H54 (cell line): Measurements from ENCODE around the gene FAAP100.
"Not testable (repeated sequence)": the region's sequence is repeated elsewhere in the genome, so short reads cannot be mapped to it uniquely, and the experiment has no call there.

Source experiments
- DNase-seq: peaks from one replicate; pipeline ENCODE4 v3.0.0; 2011; ENCODE audit warnings: low spot score, mixed read lengths; ENCODE audit not compliant: insufficient read length
- FAIRE-seq: peaks from 3 replicates; lab custom pipeline; 2011; peaks lifted over from hg19 to GRCh38; lab: Jason Lieb, UNC
- POLR2A ChIP-seq: IDR thresholded peaks from 2 replicates; pipeline ENCODE4 v1.6.1; 2011; ENCODE audit warnings: low read depth, mild to moderate bottlenecking, low read length

FAAP100 gene

DNA sequence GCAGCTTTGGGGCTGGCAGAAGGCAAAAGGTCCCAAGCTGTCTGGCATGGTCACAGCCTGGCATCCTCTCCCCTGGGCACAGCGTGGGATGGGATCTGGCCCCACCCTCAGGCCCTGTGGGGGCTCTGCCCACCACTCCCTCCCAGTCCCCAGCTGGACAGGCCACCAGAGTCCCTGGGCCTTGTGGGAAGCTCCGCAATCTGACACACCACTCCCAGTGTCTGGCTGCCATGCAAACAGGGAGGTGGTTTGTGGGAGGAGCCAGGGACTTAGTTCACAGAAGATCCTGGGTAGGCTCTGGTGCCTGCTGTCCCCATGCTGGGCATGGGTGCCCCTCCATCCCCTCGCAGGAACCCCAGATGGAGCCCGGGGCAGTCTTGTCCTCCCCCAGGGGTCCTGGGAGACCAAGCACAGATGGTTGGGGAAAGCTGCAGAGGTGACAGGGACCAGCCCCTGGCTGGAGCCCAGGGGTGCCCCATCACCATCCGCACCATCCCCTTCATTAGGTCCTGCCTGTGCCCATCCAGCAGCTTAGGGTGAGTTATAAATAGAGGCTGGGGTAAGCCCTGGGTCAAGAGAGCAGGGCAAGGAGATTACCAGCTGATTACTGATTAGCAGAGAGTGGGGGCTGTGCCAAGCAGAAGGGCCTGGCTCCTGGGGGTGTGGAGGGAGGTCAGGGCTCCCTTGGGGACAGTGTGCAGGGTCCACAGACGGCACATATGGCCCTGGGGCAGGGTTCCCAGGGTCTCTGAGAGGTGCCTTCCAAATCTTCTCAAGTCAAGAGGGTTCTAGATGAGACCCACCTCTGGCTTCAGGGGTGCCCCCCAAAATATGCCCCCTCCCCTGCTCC is 17.8 kb downstream of the FAAP100 start:
- no peak for TF ChIP-seq POLR2A
- no peak for FAIRE-seq
- no peak for DNase-seq

DNA sequence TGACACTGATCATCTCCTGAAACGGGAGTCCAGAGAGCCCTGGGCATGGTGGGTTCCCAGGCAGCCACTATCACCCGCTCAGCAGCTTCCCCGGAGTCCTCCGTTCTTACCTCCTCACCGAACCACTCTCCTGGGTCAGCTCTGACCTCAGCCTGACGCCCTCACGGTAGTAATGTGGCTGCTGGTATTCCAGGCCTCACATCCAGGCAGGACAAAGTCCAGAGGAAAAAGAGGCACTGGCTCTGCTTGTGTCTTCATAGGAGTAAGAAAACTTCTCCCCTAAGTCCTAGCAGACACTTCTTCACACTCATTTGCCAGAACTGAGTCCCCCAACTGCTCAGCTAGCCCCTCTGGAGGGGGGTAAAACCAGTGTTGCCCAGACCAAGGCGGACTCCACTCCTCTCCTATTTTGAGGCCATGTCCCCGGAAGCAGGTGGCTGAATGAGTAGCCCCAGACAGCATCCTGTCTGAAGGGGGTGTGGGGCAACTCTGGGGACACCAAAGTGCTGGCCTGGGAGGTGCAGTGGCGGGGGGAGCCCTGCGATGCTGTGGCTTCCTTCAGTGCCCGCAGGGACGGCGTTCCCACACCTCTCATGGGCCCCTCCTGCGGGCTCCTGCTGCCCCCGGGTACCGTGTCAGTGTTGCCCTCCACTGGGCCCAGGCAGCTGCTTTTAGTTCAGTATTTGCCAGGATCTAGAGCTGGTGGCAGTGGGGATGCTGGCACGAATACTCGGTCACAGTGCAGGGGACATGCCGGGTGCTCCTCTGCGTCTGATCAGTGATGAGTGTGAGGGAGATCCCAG is 18.6 kb downstream of the FAAP100 start:
- no peak for TF ChIP-seq POLR2A
- no peak for DNase-seq
- no peak for FAIRE-seq

DNA sequence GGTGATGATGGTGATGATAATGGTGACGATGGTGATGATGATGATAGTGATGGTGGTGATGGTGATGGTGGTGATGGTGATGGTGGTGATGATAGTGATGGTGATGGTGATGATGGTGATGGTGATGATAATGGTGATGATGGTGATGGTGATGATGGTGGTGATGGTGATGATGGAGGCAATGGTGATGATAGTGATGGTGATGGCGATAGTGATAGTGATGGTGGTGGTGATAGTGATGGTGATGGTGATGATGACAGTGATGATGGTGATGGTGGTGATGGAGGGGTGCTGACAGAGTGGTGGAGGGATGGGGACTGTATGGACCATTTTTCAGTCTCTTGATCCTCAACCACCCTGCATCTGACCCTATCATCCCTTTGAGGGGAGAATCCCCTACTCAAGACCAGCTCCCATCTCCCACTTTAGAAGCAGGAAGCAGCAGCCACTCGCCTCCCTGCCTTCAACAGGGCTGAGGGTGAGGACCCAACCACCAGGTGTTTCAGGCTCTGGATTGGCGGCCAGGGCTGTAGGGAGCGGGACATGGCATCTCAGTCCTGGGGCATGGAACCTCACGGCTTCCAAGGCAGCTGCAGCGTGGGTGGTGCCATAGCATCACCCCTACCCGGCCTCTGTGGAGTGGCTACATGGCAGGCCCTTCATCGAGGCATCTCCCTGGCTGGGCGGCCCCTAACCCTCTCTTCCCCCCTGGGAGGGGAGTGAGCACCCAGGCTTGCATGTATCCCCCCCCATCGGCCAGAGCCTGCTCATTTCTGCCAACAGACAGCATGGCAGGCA is 19.5 kb downstream of the FAAP100 start:
- TF ChIP-seq POLR2A = no peak
- no peak for DNase-seq
- FAIRE-seq = no peak

DNA sequence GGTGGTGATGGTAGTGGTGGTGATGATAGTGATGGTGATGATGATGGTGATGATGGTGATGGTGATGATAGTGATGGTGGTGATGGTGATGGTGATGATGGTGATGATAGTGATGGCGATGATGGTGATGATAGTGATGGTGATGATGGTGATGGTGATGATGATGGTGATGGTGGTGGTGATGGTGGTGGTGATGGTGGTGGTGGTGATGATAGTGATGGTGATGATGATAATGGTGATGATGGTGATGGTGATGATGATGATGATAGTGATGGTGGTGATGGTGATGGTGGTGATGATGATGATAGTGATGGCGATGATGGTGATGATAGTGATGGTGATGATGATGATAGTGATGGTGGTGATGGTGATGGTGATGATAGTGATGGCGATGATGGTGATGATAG is 20.2 kb downstream of the FAAP100 start:
- not testable (repeated sequence) for FAIRE-seq, DNase-seq

DNA sequence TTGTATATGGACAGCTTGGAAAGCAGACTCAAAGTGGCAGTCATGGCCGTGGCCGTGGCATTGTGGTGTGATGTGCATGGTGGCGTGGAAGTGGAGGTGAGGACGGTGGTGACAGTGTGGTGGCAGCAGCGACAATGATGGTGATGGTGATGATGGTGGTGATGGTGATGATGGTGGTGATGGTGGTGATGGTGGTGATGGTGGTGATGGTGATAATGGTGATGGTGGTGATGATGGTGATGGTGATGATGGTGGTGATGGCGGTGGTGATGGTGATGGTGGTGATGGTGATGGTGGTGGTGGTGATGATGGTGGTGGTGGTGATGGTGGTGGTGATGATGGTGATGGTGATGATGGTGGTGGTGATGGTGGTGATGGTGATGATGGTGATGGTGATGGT is 21.1 kb downstream of the FAAP100 start:
- not testable (repeated sequence) for DNase-seq, FAIRE-seq

DNA sequence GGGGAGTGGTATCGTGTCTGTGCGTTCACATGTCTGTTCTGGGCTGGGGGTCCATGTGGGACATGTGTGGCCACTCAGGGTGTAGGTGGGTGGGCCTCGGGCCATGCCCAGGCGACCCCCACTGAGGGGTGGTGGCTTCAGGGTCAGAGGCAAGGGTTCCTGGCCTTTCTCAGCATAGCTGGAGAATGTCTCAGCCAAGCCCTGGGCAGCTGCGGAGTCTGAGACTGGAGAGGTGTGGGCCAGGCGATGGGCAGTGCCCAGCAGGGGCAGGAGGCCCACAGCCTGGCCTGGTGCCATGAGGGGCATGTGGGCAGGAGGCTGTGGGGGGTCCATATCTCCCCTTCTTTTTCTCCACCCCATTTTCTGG is 22.7 kb downstream of the FAAP100 start:
- FAIRE-seq = no peak
- TF ChIP-seq POLR2A = no peak
- no peak for DNase-seq

DNA sequence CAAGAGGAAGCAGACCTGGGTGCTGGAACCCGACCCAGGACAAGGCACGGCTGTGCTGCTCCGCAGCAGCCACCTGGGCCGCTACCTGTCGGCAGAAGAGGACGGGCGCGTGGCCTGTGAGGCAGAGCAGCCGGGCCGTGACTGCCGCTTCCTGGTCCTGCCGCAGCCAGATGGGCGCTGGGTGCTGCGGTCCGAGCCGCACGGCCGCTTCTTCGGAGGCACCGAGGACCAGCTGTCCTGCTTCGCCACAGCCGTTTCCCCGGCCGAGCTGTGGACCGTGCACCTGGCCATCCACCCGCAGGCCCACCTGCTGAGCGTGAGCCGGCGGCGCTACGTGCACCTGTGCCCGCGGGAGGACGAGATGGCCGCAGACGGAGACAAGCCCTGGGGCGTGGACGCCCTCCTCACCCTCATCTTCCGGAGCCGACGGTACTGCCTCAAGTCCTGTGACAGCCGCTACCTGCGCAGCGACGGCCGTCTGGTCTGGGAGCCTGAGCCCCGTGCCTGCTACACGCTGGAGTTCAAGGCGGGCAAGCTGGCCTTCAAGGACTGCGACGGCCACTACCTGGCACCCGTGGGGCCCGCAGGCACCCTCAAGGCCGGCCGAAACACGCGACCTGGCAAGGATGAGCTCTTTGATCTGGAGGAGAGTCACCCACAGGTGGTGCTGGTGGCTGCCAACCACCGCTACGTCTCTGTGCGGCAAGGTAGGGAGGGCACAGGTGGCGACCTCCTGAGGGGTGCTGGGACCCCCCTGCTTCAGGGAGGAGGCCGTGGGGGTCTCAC is 23.3 kb downstream of the FAAP100 start:
- TF ChIP-seq POLR2A = no peak; the same call in 1 of the 2 replicates
- no peak for FAIRE-seq
- DNase-seq = no peak

DNA sequence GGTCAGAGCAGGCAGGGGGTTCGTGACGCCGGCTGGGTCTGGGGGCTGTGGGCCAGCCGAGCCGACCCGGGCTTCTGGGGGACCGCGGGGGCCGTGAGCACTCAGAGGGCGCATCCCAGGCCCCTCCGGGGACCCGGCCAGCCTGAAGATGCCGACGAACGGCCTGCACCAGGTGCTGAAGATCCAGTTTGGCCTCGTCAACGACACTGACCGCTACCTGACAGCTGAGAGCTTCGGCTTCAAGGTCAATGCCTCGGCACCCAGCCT is 23.8 kb downstream of the FAAP100 start:
- DNase-seq (no peak), FAIRE-seq (no peak)
- TF ChIP-seq POLR2A = no peak

DNA sequence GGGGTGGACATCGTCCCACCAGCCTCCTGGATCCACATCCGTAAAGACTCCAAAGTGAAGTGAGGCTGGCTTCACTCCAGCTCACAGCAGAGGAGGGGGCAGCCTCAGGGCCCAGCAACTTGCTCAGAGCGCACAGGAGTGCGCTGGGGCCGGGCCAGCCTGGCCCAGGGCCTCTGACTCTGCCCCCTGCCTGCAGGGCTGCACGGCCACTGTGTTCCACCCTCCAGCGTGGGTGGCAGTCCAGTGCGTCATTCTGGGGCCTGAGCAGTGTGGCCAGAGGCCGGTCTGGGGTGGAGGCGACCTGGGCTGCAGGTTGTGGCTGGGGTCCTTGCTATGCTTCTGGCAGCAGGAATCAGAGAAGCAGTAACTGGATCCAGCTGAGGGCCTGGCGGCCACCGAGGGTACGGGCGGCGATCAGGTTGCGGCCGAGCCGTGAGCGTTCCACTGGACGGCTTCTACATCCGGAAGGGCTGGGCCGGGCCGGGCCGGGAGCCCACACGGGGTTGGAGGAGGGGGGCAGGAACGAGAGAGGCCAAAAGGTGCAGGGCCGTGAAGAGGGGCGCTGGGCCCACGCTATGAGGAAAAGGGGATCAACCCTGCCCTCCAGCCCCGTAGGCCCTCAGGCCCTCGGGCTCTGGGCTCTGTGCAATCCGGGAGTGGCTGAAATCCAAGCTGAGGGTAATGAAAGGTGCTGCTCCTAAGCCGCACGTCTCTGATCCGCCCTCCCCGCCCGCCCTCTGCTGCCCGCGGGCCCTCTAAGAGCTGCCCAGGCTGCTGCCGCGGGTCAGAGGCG is 24.4 kb downstream of the FAAP100 start, which contains the start of gene FSCN2:
Gene FSCN2, plus strand, starts transcription at position 787 of the 793 bp plus-strand sequence. CDS start 155 bp downstream, outside the sequence.
- no peak for TF ChIP-seq POLR2A
- FAIRE-seq = no peak
- DNase-seq = no peak

DNA sequence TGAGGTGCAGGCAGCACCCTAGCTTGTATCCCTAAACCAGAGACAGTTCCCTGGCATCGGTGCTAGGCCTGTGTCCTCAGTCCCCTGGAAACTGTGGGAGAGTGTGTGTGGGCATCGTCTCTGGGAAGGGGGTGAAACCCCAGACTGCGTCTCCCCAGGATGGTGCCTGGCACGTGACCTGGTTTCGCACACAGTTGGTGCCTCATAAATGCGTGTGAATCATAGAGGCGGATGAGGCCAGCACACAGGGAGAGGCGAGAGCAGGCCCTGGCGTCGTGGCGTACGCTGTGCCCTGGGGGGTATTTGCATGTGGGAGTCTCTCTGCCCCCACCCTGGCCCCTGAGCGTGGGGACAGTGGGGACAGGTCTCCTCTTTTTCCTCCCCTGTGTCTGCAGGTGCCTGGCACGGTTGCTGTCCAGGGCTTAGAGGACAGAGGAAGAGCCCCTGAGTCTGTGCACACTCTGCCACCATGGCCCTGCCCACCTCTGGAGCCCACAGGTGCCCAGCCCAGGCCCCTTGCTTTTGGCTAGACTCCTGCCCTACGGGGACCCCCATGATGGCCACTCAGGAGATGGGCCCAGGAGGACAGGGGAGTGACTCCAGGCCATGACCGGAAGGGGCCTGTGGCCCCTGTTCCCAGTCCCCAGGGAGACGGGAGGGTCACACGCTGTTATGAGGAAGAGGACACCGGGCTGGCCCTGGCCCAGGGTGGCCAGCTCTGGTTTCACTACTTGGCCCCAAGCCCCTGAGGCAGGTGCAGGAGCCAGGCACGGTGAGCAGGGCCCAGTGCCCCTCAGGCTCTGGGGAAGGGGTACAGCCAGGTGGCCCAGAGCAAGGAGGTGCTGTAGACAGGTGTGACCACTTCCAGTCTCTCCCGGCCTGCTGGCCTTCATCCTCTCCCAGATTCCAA is 25.2 kb downstream of the FAAP100 start:
- DNase-seq (no peak), FAIRE-seq (no peak)
- TF ChIP-seq POLR2A = no peak; the same call in 1 of the 2 replicates

DNA sequence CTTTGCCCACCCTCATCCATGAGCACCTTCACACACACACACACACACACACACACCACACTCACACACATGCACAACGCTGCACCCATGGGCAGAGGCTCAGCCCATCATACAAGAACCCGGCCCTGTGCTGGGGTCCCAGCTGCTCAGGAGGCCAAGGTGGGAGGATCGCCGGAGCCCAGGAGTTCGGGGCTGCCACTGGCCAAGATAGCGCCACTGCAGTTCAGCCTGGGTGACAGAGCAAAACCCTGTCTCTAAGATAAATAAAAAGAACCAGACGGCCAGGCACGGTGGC is 27.3 kb downstream of the FAAP100 start:
- no peak for TF ChIP-seq POLR2A
- no peak for FAIRE-seq
- DNase-seq = no peak

DNA sequence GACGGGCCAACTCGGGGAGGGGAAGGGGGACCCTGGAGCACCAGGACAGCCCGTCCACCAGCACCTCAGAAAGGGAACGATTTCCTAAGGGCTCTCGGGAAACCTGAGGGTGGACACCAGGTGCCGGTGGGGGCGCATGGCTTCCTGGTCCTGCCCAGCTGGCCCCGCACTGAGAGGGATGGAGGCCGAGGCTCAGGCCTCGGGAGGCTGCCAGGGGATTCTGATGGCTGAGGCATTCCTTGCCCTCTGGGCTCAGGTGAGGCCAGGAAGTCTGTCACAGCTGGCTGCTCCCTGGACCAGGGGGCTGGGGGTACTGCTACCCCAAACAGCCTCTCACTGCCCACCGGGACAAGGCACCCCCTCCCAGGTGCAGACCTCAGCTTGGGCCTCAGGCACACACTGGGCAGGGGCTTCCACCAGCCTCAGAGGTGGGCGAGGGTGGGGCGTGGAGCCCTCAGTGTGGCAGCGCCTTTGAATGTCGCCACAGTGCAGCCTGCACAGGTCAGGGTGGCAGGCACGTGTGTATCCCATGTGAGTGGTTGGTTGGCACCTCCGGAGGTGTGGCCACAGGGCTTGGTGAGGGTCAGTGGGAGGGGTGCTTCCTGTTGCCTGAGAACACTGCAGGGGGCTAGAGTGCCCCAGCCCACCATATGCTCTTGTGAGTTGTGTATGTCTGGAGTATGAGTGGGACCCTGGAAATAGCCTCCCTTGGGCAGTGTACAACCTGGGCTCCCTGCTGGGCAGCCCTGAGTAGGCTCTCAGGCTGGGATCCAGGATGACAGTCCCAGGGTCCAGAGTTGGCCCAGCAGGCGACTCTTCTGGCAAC is 27.9 kb downstream of the FAAP100 start:
- no peak for FAIRE-seq
- TF ChIP-seq POLR2A = no peak
- no peak for DNase-seq
